Glutamatergic neuron (in vitro differentiated cells): Measurements from ENCODE around the gene SREBF2. TPM values are rescaled to one million over a fixed set of nuclear protein-coding genes. Genes with fewer than 3 reads are reported as not detected.

Source experiments
- DNase-seq: peaks from one replicate; pipeline ENCODE4 v3.0.0; 2022
- H3K27ac Mint-ChIP-seq: one replicate; pipeline ENCODE4 v1.8.0; 2020; ENCODE audit warnings: mild to moderate bottlenecking, mixed read lengths, inconsistent platforms; ENCODE audit not compliant: unreplicated experiment
- H3K27me3 Mint-ChIP-seq: one replicate; pipeline ENCODE4 v1.8.0; 2020; ENCODE audit warnings: mild to moderate bottlenecking, moderate library complexity, mixed read lengths, inconsistent platforms; ENCODE audit not compliant: unreplicated experiment
- H3K36me3 Mint-ChIP-seq: one replicate; pipeline ENCODE4 v1.8.0; 2020; ENCODE audit warnings: mild to moderate bottlenecking, mixed read lengths, inconsistent platforms; ENCODE audit not compliant: unreplicated experiment
- H3K4me1 Mint-ChIP-seq: one replicate; pipeline ENCODE4 v1.8.0; 2020; ENCODE audit warnings: mild to moderate bottlenecking, low read depth, mixed read lengths, inconsistent platforms; ENCODE audit not compliant: unreplicated experiment
- H3K4me3 Mint-ChIP-seq: one replicate; pipeline ENCODE4 v1.8.0; 2020; ENCODE audit warnings: mild to moderate bottlenecking, mixed read lengths, inconsistent platforms; ENCODE audit not compliant: unreplicated experiment
- H3K9me3 Mint-ChIP-seq: one replicate; pipeline ENCODE4 v1.8.0; 2020; ENCODE audit warnings: mild to moderate bottlenecking, moderate library complexity, mixed read lengths, inconsistent platforms; ENCODE audit not compliant: unreplicated experiment
- total RNA-seq: library from RNA; stranded (reverse); fragmentation: NEBNext Ultra II Directional; extraction: Animal tissue kit (Norgen Biotek cat#: 25700); gene quantifications from one replicate; pipeline ENCODE4 v1.2.1, GENCODE V29; 2021; ENCODE audit not compliant: unreplicated experiment
- TF ChIP-seq, protein P1 (sequence below): fragments of 200-600 bp; sonication (generic); IDR thresholded peaks from one replicate; pipeline ENCODE4 v1.5.0; 2021; ENCODE audit not compliant: partially characterized antibody, unreplicated experiment

SREBF2 gene
- total RNA-seq, 1 donor from 2014 or later = 291 TPM

DNA sequence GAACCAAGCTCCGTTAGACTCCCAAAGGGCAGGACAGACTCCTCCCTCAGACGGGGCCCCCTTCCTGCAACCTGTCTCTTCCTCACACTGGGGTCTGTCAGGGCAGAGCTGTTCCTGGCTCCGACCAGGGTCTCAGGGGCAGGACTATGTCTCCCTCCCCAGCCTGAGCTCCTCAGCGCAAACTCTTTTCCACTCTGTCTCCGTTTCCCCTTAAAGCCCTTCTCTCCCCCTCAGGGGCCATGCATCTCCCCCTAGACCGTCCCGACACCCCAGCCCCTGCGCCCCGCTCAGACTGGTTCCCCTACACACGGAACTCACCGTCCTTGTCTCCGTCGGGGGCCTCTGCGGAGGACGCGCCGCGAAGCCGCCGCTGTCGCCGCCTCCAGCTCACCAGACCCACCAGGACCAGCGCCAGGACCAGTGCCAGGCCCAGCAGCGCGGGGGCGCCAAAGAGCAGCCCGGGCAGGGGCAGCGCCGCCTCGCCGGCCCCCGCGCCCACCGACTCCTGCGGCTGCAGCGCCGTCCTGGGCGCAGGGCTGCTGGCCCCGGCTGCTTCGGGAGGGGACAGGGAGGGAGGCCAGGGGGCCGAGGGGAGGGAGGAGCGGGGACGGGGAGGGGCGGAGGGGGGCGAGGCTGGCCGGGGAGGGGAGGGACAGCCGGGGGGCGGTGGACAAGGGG is 93.0 kb downstream of the SREBF2 start:
- peaks cover 6% of the 10 kb centered on the region for H3K4me1 Mint-ChIP-seq
- no peak overlapping the region for H3K27ac Mint-ChIP-seq
- no peaks in the 10 kb centered on the region for H3K36me3 Mint-ChIP-seq
- peaks cover 17% of the 10 kb centered on the region for H3K27me3 Mint-ChIP-seq
- TF ChIP-seq, protein P1, sequence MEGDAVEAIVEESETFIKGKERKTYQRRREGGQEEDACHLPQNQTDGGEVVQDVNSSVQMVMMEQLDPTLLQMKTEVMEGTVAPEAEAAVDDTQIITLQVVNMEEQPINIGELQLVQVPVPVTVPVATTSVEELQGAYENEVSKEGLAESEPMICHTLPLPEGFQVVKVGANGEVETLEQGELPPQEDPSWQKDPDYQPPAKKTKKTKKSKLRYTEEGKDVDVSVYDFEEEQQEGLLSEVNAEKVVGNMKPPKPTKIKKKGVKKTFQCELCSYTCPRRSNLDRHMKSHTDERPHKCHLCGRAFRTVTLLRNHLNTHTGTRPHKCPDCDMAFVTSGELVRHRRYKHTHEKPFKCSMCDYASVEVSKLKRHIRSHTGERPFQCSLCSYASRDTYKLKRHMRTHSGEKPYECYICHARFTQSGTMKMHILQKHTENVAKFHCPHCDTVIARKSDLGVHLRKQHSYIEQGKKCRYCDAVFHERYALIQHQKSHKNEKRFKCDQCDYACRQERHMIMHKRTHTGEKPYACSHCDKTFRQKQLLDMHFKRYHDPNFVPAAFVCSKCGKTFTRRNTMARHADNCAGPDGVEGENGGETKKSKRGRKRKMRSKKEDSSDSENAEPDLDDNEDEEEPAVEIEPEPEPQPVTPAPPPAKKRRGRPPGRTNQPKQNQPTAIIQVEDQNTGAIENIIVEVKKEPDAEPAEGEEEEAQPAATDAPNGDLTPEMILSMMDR = peak; percentile 73
- DNase-seq = peak; percentile 81
- H3K9me3 Mint-ChIP-seq = peaks cover 4% of the 10 kb centered on the region
- no peak overlapping the region for H3K4me3 Mint-ChIP-seq

DNA sequence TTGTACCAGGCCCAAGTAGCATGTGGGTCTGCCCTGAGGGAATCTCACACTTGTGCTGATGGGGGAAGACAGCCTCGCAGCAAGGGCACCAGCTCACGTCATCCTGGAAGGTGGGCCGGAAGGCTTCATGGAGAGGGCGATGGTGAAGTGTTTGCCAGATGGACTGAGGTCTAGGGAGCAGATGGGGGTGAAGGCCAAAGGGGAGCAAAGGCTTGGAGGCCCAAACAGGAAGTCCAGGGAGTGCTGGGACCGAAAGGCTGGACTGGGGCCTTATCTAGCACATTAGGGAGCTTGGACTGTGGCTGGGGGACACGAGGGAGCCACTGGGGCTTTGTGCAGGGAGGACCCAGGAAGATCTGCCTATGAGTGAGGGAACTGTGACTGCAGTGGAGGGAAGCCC is 94.9 kb downstream of the SREBF2 start:
- Mint-ChIP-seq H3K36me3 (no peaks in the 10 kb centered on the region), H3K4me1 (peaks cover 8% of the 10 kb centered on the region), H3K27ac (no peak overlapping the region), H3K4me3 (no peak overlapping the region), H3K27me3 (peaks cover 19% of the 10 kb centered on the region), H3K9me3 (peaks cover 4% of the 10 kb centered on the region)
- TF ChIP-seq, protein P1 = no peak
- DNase-seq = no peak

DNA sequence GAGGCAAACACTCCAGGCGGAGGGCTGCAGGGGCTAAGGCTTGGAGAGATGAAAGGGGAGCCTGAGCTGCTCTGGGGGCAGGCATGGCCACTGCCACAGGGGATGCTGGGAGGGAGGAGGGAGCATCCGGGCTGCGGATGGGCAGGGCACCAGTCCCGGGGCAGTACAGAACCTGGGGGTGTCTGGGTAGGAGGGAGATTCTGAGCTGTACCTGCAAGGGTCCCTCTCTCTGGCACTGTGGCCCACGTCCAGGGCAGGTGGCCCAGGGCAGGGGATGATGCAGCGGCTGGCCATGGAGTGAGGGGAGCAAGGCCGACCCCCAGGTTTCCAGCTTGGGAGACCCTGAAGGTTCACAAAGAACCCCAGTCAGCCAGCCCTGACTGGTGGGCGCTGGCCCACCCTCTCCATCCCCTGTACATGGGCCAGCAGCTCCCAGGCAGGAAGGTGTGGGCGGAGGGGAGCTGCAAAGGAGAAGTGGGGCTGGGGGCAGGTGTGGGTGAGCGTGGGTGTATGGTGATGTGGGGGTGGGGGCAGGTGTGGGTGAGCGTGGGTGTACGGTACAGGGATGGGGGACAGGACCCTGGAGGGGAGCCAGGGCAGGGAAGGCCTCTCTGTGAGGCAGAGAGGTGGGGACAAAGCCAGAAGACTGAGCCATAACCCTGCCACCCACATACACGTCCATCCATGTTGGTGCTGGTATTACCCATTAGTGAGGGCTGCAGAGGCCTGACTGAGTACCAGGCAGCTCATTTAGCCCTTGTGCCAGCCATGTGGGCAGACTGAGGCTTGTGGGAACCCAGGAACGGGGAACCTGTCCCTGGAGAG is 95.9 kb downstream of the SREBF2 start:
- TF ChIP-seq, protein P1 = no peak
- H3K27me3 Mint-ChIP-seq = peaks cover 17% of the 10 kb centered on the region
- H3K27ac Mint-ChIP-seq = no peak overlapping the region

DNA sequence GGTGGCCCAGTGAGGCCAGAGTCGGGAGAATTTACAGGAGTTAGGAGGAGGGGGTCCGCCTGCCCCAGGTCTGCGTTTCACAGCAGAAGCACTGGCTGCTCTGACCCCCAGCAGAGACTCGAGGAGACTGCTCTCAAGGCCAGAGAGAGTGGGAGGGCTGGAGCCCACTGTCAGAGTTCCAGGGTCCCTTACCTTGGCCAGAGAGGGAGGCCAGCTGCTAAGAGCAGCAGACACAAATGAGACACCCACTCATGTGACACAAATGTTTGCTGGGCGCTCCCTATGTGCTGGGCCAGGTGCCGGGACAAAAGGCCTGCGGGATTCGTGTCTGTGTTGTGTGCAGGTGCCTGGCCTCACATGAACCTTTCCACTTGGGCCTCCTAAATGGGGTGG is 96.5 kb downstream of the SREBF2 start:
- H3K36me3 Mint-ChIP-seq = no peaks in the 10 kb centered on the region
- DNase-seq = no peak
- no peak overlapping the region for H3K27ac Mint-ChIP-seq
- no peak overlapping the region for H3K4me3 Mint-ChIP-seq
- peaks cover 17% of the 10 kb centered on the region for H3K27me3 Mint-ChIP-seq
- H3K4me1 Mint-ChIP-seq = peaks cover 8% of the 10 kb centered on the region
- TF ChIP-seq, protein P1 = no peak
- peaks cover 4% of the 10 kb centered on the region for H3K9me3 Mint-ChIP-seq

More for the DNA sequence above, 95.9 kb downstream of the SREBF2 start:
- peaks cover 4% of the 10 kb centered on the region for H3K9me3 Mint-ChIP-seq
- H3K36me3 Mint-ChIP-seq = no peaks in the 10 kb centered on the region
- no peak overlapping the region for H3K4me3 Mint-ChIP-seq
- no peak for DNase-seq
- peaks cover 8% of the 10 kb centered on the region for H3K4me1 Mint-ChIP-seq

DNA sequence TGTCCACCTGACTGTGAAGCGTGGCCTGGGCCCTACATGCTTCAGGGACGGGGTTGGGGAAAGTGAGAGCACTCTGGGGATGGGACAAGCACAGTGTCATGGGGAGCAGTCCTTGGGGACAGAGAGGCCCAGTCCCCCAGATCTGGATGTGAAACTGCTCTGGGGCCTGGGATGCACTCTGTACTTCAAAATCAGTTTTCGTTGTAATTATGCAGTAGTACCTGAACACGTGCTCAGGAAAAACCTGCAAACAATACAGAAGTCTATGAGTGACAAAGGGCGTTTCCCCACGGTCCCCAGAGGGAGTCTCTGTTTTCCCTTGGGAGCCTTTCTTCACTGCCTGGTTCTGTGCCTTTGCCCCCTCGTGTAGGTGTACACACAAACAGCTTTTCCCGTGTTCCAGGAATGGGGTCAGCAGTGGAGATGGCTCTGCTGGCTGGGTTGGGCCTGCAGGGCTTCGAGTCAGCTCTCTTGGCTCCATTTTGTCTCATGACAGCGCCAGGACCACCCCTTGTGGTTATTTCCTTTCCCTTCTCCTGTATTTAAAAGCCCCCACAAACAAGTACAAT is 98.9 kb downstream of the SREBF2 start:
- Mint-ChIP-seq H3K27me3 (peaks cover 12% of the 10 kb centered on the region), H3K27ac (no peak overlapping the region), H3K36me3 (no peaks in the 10 kb centered on the region), H3K4me3 (no peak overlapping the region), H3K4me1 (peaks cover 8% of the 10 kb centered on the region), H3K9me3 (peaks cover 5% of the 10 kb centered on the region)
- TF ChIP-seq, protein P1 = no peak
- no peak for DNase-seq
